ENCODE results near the gene CFB.

DNA sequence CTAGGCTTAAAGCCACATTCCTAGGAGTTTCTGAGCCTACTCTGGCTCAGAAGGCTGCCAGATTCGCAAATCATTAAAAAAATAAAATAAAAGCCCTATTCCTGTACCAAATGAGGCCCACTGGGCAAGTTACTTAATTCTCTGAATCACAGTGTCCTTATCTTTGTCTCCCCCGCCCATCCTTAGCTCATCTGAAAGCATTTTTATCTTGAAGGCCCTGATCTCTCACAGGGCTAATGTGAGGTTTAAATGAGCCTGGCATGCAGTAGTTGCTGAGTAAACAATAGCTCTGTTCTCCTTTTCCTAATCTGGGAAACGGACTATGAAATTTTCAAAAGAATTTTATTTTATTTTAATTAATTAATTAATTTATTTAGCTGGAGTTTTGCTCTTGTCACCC lies 41.9 kb upstream of the CFB start:
- TF ChIP-seq, protein P1, sequence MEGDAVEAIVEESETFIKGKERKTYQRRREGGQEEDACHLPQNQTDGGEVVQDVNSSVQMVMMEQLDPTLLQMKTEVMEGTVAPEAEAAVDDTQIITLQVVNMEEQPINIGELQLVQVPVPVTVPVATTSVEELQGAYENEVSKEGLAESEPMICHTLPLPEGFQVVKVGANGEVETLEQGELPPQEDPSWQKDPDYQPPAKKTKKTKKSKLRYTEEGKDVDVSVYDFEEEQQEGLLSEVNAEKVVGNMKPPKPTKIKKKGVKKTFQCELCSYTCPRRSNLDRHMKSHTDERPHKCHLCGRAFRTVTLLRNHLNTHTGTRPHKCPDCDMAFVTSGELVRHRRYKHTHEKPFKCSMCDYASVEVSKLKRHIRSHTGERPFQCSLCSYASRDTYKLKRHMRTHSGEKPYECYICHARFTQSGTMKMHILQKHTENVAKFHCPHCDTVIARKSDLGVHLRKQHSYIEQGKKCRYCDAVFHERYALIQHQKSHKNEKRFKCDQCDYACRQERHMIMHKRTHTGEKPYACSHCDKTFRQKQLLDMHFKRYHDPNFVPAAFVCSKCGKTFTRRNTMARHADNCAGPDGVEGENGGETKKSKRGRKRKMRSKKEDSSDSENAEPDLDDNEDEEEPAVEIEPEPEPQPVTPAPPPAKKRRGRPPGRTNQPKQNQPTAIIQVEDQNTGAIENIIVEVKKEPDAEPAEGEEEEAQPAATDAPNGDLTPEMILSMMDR (conservative IDR thresholded peaks at IDR 0.05), result no peak
- TF ChIP-seq EZH2 (IDR thresholded peaks at IDR 0.05; ENCODE audit: low read depth), result no peak
